Activated T-cell treated with anti-CD3 and anti-CD28 coated beads, Interleukin-2, amount 50 U/mL, for 72 hours (primary cell): Measurements from ENCODE around the gene OTUB1. TPM values are rescaled to one million over a fixed set of nuclear protein-coding genes. Genes with fewer than 3 reads are reported as not detected.
A peak's percentile ranks its signal among the peaks of the same experiment; 100 is the strongest.

Experiments
- ATAC-seq, 2 donors: fragments of 150-1000 bp; cut with Tn5 transposase; replicated peaks in 1 of 2; 2 replicates each; pipeline ENCODE4 v1.10.0; 2021; ENCODE audit warnings: moderate library complexity in 2 of 2, mild to moderate bottlenecking in 1 of 2
- DNase-seq, 2 donors: peaks; one replicate each; pipeline ENCODE4 v3.0.0; 2021 to 2022; ENCODE audit warnings: mixed read lengths in 1 of 2
- H3K27ac Mint-ChIP-seq: one replicate; pipeline ENCODE4 v1.8.0; 2022; ENCODE audit warnings: mild to moderate bottlenecking, moderate library complexity, mixed read lengths
- H3K27me3 Mint-ChIP-seq: one replicate; pipeline ENCODE4 v1.8.0; 2022; ENCODE audit warnings: low read depth, mixed read lengths
- H3K36me3 Mint-ChIP-seq, 2 donors: one replicate each; pipeline ENCODE4 v1.8.0; 2022; ENCODE audit warnings: mixed read lengths in 2 of 2, mild to moderate bottlenecking in 1 of 2; ENCODE audit not compliant: insufficient read depth in 2 of 2
- H3K4me1 Mint-ChIP-seq: one replicate; pipeline ENCODE4 v1.8.0; 2022; ENCODE audit warnings: low read depth, mixed read lengths
- H3K4me3 Mint-ChIP-seq, 2 donors: one replicate each; pipeline ENCODE4 v1.8.0; 2022; ENCODE audit warnings: mild to moderate bottlenecking in 2 of 2, mixed read lengths in 2 of 2, moderate library complexity in 2 of 2
- H3K9me3 Mint-ChIP-seq, 2 donors: one replicate each; pipeline ENCODE4 v1.8.0; 2022; ENCODE audit warnings: mixed read lengths in 2 of 2
- total RNA-seq, 2 donors: library from RNA; stranded (reverse); gene quantifications; one replicate each; pipeline ENCODE4 v1.2.3, GENCODE V29; 2022

OTUB1 gene
- total RNA-seq, 2 donors from 2014 or later: 62.8 to 72.8 TPM

DNA sequence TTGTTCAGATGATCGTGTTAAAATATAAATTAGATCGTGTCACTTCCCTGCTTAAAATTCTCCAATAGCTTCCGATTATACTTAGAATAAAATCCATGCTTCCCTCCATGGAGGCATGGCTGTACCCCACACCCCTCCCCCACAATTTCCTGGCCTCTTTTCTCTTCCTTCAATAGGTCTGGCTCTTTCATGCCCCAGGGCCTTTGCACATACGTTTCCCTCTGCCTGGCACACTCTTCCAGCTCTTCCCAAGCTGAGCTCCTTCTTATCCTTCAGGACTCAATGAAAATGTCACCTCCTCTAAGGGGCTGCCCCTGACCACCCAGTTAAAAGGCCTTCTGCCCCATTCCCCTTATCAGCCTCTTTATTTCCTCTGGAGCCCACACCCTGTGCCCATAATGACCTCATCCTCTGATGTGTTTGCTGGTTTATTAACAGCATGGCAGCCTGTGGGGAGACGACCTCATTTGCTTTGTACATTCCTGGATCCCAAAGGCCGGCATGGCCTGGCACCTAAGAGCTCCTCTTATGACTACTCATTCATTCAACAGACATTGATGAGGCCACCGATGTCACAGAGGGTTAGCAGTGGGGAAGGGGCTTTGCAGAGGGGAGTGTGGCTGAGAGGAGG lies 40.5 kb downstream of the OTUB1 start:
- no peaks in the 10 kb centered on the region for H3K9me3 Mint-ChIP-seq
- no peak overlapping the region for H3K4me3 Mint-ChIP-seq
- H3K36me3 Mint-ChIP-seq: no peaks in the 10 kb centered on the region
- H3K27me3 Mint-ChIP-seq: peaks cover 14% of the 10 kb centered on the region
- no peaks in the 10 kb centered on the region for H3K4me1 Mint-ChIP-seq
- DNase-seq (no peak), ATAC-seq (no peak)
- no peak overlapping the region for H3K27ac Mint-ChIP-seq

DNA sequence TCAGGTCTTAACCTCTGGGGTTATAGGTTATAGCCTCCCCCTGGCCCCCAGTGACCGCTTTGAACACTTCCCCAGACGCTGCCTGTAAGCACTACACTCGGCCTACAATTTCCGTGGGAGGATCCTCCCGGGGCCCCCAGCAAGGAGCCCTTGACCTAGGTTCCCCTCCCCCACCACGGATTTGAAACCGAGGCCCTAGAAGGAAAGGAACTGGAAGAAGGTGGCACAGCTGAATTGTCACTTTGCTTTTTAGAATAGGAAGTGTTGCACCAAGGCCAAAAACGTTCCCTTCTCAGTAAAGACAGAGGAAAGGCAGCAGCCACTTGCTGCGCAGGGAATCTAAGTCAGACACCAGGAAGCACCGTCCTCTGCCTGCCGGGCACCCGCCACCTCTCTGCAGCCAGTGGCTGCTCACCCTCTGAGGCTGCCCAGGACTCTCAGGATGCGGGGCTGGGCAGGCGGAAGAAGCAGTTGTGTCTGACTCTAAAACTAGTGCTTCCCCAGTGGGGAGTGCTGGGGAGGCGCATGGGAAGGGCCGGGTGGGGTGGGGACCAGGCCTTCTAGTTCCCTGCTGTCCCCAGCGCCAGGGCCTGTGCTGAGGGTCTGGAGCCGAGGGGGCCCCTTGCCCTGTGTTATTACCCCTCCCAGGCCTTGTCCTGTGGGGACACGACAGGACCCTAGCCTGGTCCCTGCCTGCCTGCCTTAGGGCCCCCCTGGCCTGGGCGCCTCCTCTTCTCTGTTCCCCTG lies 41.6 kb downstream of the OTUB1 start:
- no peaks in the 10 kb centered on the region for H3K4me1 Mint-ChIP-seq
- no peak overlapping the region for H3K27ac Mint-ChIP-seq
- H3K27me3 Mint-ChIP-seq: peaks cover 14% of the 10 kb centered on the region
- DNase-seq: no peak
- no peak for ATAC-seq
- no peaks in the 10 kb centered on the region for H3K9me3 Mint-ChIP-seq
- H3K36me3 Mint-ChIP-seq: no peaks in the 10 kb centered on the region
- no peak overlapping the region for H3K4me3 Mint-ChIP-seq

DNA sequence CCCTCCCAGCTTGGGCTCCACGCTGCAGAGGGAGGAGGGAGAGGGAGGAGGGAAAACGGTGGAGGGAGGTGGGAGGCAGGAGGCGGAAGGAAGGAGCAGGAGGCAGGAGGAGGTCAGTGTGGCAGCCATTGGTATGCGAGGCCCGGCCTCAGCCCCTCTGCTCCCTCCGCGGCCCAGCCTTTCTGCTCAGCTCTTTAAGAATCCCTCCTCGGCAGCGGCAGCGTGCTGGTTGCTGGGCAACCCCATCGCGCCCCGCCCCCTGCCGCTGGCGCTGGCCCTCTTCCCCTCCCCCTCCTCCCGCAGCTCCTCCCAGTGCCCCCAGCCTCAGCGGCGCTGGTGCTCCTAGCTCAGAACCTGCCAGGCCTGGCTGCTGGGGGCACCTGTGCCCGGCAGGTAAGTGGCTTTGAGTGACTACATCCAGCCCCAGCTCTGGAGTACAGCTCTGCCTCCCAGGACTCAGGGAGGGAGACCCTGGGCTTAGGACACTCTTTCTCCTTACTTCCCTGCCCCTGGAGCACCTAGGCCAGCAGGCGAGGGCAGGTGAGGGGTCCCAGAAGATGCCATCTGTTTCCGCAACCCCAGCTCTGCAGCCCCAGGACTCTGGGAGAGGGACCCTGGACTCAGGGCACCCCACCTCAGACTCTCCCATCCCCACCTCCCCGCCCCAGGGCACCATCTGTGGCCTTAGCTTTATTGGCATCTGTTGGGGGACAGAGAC lies 42.3 kb downstream of the OTUB1 start:
- no peaks in the 10 kb centered on the region for H3K4me1 Mint-ChIP-seq
- H3K27ac Mint-ChIP-seq: no peak overlapping the region
- H3K4me3 Mint-ChIP-seq: no peak overlapping the region
- no peaks in the 10 kb centered on the region for H3K9me3 Mint-ChIP-seq
- peaks cover 14% of the 10 kb centered on the region for H3K27me3 Mint-ChIP-seq
- DNase-seq (no peak), ATAC-seq (no peak)
- no peaks in the 10 kb centered on the region for H3K36me3 Mint-ChIP-seq

DNA sequence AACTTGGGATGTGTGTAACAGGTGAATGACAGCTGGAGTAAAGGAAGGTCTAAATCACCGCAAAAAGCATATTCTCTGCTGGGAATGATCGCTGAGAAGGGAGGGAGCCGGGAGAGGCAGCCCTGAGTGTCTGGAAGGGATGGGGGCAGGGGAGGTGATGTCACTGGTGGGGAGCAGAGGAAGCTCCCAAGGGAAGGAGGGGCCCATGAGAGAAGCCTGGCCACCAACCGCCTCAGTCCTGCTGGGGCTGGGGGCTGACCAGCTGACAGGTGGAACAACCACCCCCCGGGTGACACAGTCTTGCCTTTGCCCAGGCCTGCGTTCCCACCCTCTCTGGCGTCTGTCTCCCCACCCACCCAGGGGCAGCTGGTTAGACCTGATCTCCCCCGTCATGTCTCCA lies 43.5 kb downstream of the OTUB1 start:
- Mint-ChIP-seq H3K36me3 (no peaks in the 10 kb centered on the region), H3K4me1 (no peaks in the 10 kb centered on the region), H3K27ac (no peak overlapping the region), H3K27me3 (peaks cover 25% of the 10 kb centered on the region), H3K9me3 (no peaks in the 10 kb centered on the region), H3K4me3 (no peak overlapping the region)
- DNase-seq: no peak
- ATAC-seq: no peak

DNA sequence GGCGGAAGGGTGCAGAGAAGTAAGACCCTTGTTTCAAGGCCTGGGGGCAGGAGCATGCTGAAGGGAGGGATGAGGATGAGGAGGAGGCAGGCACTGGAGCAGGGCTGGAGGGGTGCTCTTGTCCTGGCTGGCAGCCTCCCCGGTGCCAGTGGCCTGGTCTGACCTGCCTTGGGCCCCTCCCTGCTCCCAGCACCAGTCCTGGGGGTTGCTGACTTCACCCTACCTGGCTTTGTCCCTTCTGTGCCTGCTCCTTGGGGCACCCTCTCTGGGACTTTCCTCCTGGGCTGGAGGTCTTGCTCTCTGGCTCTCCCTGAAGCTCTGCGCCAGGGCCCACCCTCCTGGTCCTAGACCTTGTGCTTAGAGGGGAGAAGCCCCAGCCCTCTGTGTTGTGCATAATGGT lies 44.8 kb downstream of the OTUB1 start:
- no peak overlapping the region for H3K4me3 Mint-ChIP-seq
- H3K36me3 Mint-ChIP-seq: no peaks in the 10 kb centered on the region
- H3K4me1 Mint-ChIP-seq: peaks cover 5% of the 10 kb centered on the region
- H3K9me3 Mint-ChIP-seq: no peaks in the 10 kb centered on the region
- DNase-seq (no peak), ATAC-seq (no peak)
- peaks cover 31% of the 10 kb centered on the region for H3K27me3 Mint-ChIP-seq
- no peak overlapping the region for H3K27ac Mint-ChIP-seq

DNA sequence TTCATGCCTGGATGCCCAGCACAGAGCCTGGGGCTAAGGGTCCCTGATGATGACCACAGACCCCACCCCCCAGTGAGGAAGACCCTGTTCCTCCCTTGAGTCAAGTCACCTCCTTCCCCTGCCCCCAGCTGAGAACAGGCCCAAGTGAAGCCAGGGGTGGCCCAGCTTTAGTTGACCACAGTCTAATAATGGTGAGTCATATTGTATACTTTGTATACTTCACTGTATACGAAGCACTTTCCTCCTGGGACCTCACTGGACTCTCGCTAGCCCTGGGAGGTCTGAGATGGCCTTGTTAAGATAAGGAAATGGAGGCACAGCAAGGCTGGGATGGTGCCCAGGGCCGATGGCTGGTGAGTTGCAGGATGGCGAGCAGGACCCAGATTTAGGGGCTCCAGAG lies 45.8 kb downstream of the OTUB1 start:
- peaks cover 28% of the 10 kb centered on the region for H3K27me3 Mint-ChIP-seq
- no peak for ATAC-seq
- H3K4me1 Mint-ChIP-seq: peaks cover 5% of the 10 kb centered on the region
- H3K9me3 Mint-ChIP-seq: no peaks in the 10 kb centered on the region
- H3K4me3 Mint-ChIP-seq: no peak overlapping the region
- H3K36me3 Mint-ChIP-seq: no peaks in the 10 kb centered on the region
- DNase-seq: no peak
- no peak overlapping the region for H3K27ac Mint-ChIP-seq

DNA sequence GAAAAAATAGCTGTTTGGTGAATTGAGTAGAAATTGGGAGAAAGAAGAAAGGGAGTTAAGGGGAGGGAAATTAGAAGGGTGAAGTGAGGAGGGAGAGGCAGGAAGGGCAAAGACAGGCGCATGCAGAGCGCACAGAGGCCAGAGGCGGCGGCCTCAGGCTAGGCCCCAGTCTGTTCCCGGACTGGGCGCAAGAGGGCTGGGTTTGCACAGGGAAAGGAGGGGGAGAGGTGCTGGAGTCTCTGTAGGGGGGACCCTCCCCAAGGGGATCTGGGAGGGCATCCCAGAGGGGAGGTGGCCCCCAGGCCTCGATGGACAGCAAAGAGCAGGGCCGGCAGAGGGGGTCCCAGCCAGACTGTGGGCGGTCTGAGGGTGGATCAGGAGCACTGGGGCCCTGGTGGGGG lies 48.2 kb downstream of the OTUB1 start:
- Mint-ChIP-seq H3K9me3 (no peaks in the 10 kb centered on the region), H3K27ac (no peak overlapping the region)

DNA sequence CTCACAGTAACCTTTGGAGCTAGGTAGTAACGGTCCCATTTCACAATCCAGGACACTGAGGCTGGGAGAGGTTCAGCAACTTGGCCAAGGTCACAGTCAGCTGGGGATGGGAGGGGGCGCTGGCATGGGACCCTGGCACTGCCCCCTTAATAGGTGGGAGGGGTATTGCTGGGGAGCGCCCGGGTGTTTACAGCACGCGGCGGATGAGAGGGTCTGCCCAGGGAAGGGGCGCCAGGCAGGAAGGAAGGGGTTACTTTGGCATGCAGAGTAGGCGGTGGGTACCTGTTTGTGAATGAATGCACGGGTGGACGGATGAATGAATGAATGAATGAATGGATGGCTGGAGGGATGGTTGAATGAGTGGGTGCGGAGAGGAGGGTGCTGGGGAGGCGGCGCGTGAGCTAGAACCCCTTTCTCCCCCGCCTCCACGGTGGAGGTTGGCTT lies 48.9 kb downstream of the OTUB1 start:
- ATAC-seq (no peak), DNase-seq (no peak)
- Mint-ChIP-seq H3K27me3 (peaks cover 29% of the 10 kb centered on the region), H3K27ac (no peak overlapping the region), H3K4me3 (peak overlapping the region; percentile 29 to 80), H3K9me3 (no peaks in the 10 kb centered on the region), H3K36me3 (no peaks in the 10 kb centered on the region), H3K4me1 (peaks cover 5% of the 10 kb centered on the region)

More for the DNA sequence above, 48.2 kb downstream of the OTUB1 start:
- H3K36me3 Mint-ChIP-seq: no peaks in the 10 kb centered on the region
- H3K27me3 Mint-ChIP-seq: peaks cover 26% of the 10 kb centered on the region
- ATAC-seq (no peak), DNase-seq (no peak)
- no peak overlapping the region for H3K4me3 Mint-ChIP-seq
- H3K4me1 Mint-ChIP-seq: peaks cover 5% of the 10 kb centered on the region

DNA sequence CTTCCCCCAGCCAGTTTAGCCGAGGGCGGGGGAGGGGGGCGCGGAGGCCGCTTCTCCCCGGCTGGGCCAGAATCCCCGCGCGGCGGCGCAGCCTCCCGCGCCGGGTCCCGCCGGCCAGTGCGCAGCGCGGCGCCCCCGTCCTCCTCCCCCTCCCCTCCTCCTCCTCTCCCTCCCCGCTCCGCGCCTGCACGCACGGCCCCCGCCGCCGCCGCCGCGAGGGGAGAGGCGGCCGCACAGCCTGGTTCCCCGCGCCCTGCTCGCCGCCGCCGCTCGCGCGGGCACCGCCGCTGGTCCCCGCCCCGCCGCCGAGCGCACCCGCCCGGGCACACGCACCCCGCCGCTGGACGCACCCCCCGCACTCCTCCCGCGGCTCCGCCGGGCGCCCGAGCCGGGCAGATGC lies 49.3 kb downstream of the OTUB1 start, which contains the start of gene FLRT1:
TSS of gene FLRT1 (plus strand) at position 356 of the 400 bp plus-strand sequence. CDS start 80,337 bp downstream, outside the sequence.
- Mint-ChIP-seq H3K4me3 (peak within 1 kb of the TSS; percentile 29 to 80), H3K27me3 (peaks cover 25% of the 10 kb centered on the region), H3K9me3 (no peaks in the 10 kb centered on the region), H3K4me1 (peaks cover 5% of the 10 kb centered on the region), H3K27ac (no peak within 1 kb of the TSS), H3K36me3 (no peaks in the 10 kb centered on the region)
- ATAC-seq: no peak
- DNase-seq: no peak

DNA sequence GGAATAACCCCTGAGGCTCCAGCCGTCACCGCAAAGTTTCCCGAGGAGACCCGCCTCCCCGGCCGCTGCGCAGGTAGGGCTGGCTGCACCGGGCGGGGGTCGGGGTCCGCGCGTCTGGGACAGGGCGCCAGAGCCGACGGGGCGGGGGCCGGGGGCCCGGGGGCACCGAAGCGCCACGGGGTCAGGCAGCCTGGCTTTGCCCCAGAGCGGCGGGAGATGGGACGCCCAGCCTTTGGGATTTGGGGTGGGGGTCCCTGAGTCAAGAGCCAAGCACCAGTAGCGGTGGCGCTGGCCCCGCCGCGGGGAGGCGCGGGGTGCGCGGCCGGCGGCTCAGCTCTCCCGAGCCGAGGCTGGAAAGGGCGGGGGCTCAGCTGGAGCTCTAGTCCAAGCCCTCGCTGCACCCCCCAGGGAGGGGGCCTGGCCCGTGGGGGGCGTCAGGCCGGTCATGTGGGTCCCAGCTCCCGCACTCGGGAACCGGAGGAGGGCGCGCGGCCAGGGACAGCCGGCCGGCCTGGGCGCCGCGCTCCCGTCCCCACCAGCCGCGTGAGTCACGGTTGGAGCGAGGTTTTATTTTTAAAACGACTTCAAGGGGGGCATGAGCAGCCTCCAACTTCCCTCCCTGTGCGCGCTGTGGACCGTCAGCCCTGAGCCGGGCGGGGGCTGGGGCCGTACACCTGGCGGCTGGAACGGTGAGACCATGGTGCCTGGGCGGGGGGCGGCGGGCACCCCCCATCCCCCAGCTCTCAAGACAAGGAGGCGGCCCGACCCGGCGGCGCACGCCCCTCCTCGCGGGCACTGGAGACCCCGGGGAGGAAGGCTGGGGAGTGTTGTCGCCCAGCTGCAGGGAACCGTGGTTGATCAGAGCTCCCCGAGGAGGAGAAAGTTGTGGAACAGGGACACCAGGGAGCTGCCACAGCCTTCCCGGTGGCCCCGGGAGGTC lies 50.1 kb downstream of the OTUB1 start:
- Mint-ChIP-seq H3K36me3 (no peaks in the 10 kb centered on the region), H3K27ac (no peak overlapping the region), H3K9me3 (no peaks in the 10 kb centered on the region), H3K4me1 (peaks cover 5% of the 10 kb centered on the region), H3K27me3 (peaks cover 24% of the 10 kb centered on the region), H3K4me3 (no peak overlapping the region)
- no peak for DNase-seq
- peak in 1 of 2 donors; percentile 31 for ATAC-seq

DNA sequence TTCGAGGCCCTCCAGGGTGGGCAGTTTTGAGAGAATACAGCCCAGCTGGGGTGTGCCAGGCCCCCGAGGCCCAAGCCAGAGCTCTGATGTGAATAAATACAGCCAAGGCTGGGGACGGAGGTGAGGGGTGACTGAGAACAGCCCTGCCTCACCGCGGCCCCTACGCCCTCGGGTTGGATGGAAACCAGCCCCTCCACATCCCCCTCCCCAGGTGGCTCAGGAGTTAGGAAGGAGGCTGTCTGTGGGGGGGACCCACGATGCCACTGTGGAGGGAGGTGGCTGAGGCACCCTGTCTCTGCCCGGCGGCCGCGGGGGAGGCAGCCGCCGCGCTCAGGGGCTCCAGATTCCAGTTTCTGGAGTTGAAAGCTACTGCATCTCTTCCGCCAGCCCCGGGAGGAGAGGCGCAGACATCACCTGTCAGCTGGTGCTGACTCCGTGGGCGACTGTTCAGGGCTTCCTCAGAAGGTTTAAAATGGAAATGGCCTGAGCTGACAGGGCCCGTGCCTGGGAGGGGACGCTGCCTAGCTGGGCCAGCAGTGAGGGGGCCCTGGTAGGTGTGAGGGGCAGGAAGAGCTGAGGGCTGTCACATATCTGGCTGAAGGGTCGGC lies 50.9 kb downstream of the OTUB1 start:
- no peaks in the 10 kb centered on the region for H3K9me3 Mint-ChIP-seq
- H3K4me1 Mint-ChIP-seq: peaks cover 5% of the 10 kb centered on the region
- H3K36me3 Mint-ChIP-seq: no peaks in the 10 kb centered on the region
- H3K27ac Mint-ChIP-seq: no peak overlapping the region
- no peak for DNase-seq
- H3K27me3 Mint-ChIP-seq: peaks cover 24% of the 10 kb centered on the region
- H3K4me3 Mint-ChIP-seq: no peak overlapping the region
- ATAC-seq: no peak

DNA sequence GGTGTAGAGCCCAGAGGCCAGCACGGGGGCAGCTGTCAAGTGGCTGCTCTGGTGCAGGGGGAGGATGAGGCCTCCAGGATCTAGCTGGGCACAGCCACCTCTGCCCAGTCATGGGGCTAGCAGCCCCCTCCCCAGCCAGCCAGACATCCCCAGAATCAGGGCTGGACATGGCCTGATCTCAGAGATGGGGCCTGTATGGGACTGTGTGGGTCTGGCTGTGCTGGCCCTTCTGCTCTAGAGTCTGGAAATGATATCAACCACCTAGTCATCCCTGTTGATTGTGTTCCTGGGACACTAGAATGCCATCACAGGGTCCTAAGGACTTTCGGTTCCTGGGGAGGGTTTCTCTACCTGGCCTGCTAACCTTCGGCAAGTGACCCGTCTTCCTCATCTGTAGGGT lies 52.3 kb downstream of the OTUB1 start:
- no peak for ATAC-seq
- no peak for DNase-seq
- Mint-ChIP-seq H3K27ac (no peak overlapping the region), H3K27me3 (peaks cover 24% of the 10 kb centered on the region), H3K4me1 (peaks cover 5% of the 10 kb centered on the region), H3K4me3 (no peak overlapping the region), H3K36me3 (no peaks in the 10 kb centered on the region), H3K9me3 (no peaks in the 10 kb centered on the region)
